IPS DF 6.9 (cell line): Measurements from ENCODE around the gene HBG2.

Source experiments
- DNase-seq: peaks from one replicate; pipeline ENCODE4 v3.0.0-alpha.2; 2013; ENCODE audit warnings: low read depth, low spot score
- H3K27ac ChIP-seq: one replicate; pipeline ENCODE4 v1.5.1; 2013; ENCODE audit warnings: low read length, control low read depth
- H3K27me3 ChIP-seq: 2 replicates; pipeline ENCODE4 v1.6.1; 2013; ENCODE audit warnings: mild to moderate bottlenecking, low read length; ENCODE audit not compliant: control insufficient read depth, insufficient read depth
- H3K36me3 ChIP-seq: 2 replicates; pipeline ENCODE4 v1.6.1; 2013; ENCODE audit warnings: low read length; ENCODE audit not compliant: control insufficient read depth, insufficient read depth
- H3K4me1 ChIP-seq: 2 replicates; pipeline ENCODE4 v1.6.1; 2013; ENCODE audit warnings: low read length; ENCODE audit not compliant: control insufficient read depth, insufficient read depth
- H3K4me3 ChIP-seq: 2 replicates; pipeline ENCODE4 v1.5.1; 2013; ENCODE audit warnings: mild to moderate bottlenecking, low read length
- H3K9me3 ChIP-seq: 2 replicates; pipeline ENCODE4 v1.6.1; 2013; ENCODE audit warnings: low read length, inconsistent platforms; ENCODE audit not compliant: control insufficient read depth, insufficient read depth
- WGBS: extraction: QIAGEN DNeasy Blood & Tissue Kit; methylation state at CpG from one replicate; pipeline ENCODE4 v1.1.7; 2013; ENCODE audit warnings: mixed read lengths, missing lambda C conversion rate; ENCODE audit not compliant: insufficient read length, insufficient coverage; 5-methylcytosine and 5-hydroxymethylcytosine counted together

Gene HBG2

DNA sequence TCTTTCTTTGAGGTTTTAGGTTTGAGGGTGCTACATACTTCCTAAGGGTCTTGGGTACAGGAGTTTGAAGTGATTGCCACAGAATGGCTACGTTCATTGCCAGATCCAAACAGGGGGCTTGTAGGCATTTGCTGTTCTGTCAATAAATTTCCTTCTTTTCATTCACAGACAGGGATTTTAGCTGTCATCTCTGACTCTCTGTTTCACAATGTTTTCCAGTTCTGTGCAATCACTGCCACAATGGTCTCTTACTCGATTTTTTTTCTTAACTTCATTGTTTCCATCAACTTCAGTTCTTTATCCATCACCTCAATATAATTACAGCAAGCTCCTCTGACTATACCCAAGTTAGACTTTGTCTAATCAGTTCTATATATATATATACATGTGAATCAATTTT, 14.1 kb downstream of the HBG2 start:
- 100% methylated on average over 1 of the region's 2 CpGs for WGBS
- H3K27me3 ChIP-seq: no peaks in the 10 kb centered on the region
- no peaks in the 10 kb centered on the region for H3K36me3 ChIP-seq
- H3K4me3 ChIP-seq: no peak overlapping the region
- no peak for DNase-seq
- no peaks in the 10 kb centered on the region for H3K9me3 ChIP-seq
- H3K4me1 ChIP-seq: no peaks in the 10 kb centered on the region
- no peak overlapping the region for H3K27ac ChIP-seq

DNA sequence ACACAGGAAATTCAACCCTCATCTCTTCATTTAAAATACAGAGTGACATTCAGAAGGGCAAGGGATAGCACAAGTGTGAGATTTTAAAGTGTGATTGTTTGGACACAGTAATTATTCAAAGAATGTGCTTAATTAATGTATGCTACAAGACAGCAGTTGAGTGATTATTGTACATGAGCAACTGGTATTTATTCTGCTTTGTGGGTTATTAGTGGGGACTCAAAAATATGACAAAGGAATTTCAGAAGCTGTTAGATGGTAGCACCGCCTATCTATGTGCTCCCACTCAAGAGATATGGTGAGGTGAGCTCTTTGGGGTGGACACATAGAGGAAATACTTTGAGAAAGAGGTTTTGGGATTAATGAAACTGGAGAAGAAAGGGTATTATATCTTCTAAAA, 14.5 kb downstream of the HBG2 start:
- DNase-seq: no peak
- Histone ChIP-seq H3K36me3 (no peaks in the 10 kb centered on the region), H3K27me3 (no peaks in the 10 kb centered on the region), H3K4me3 (no peak overlapping the region), H3K27ac (no peak overlapping the region), H3K9me3 (no peaks in the 10 kb centered on the region), H3K4me1 (no peaks in the 10 kb centered on the region)
- no CpG with 5 or more reads among the region's 1 CpG for WGBS

DNA sequence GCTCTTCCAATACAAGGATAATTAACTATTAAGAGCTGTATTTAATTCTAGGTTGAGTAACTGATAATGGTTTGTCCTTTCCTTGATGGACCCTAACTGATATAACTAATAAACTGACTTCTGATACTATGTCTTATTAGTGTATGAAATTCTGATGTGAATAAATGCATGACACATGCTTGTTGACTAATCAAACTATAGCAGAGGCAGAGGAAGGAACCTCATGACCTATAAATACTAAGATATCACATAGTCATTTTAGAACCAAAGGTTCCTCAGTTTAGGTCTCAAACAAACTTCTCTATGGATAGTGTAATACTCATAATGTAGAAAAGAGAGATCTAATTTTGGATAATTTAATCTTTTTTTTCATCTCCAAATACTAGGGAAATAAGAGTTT, 15.5 kb downstream of the HBG2 start:
- Histone ChIP-seq H3K27ac (no peak overlapping the region), H3K9me3 (no peaks in the 10 kb centered on the region), H3K27me3 (no peaks in the 10 kb centered on the region), H3K36me3 (no peaks in the 10 kb centered on the region), H3K4me3 (no peak overlapping the region), H3K4me1 (no peaks in the 10 kb centered on the region)
- DNase-seq: no peak

DNA sequence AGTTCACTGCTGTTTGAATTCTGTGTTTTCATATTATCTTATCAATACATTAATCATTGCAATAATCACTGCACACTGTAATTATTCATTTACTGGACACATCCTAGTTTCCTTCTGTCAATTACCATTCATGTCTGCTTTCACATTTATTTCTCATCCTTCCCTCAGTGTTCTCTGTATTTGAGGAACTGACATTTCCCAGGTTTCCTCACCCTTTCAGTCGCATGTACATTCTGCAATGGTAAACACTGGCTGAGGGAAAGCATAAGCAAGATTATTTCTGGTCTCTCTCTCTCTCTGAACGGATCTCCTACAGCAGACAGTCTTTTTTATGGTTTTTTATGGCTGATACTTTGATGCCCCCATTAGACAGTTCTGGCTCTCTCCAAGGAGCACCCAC, 16.1 kb downstream of the HBG2 start:
- H3K4me1 ChIP-seq: no peaks in the 10 kb centered on the region
- H3K9me3 ChIP-seq: no peaks in the 10 kb centered on the region
- no peak for DNase-seq
- H3K27ac ChIP-seq: no peak overlapping the region
- no peak overlapping the region for H3K4me3 ChIP-seq
- H3K36me3 ChIP-seq: no peaks in the 10 kb centered on the region
- WGBS: no CpG with 5 or more reads among the region's 2 CpGs
- no peaks in the 10 kb centered on the region for H3K27me3 ChIP-seq

DNA sequence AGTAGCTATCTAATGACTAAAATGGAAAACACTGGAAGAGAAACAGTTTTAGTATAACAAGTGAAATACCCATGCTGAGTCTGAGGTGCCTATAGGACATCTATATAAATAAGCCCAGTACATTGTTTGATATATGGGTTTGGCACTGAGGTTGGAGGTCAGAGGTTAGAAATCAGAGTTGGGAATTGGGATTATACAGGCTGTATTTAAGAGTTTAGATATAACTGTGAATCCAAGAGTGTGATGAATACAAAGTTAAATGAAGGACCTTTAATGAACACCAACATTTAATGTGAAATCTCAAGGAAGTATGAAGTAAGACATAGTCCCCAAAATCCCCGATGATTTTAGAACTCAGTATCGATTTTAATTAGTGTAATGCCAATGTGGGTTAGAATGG, 17.2 kb downstream of the HBG2 start:
- no peak overlapping the region for H3K4me3 ChIP-seq
- DNase-seq: no peak
- H3K27me3 ChIP-seq: no peaks in the 10 kb centered on the region
- H3K36me3 ChIP-seq: no peaks in the 10 kb centered on the region
- H3K4me1 ChIP-seq: no peaks in the 10 kb centered on the region
- no peaks in the 10 kb centered on the region for H3K9me3 ChIP-seq
- WGBS: no CpG with 5 or more reads among the region's 2 CpGs
- no peak overlapping the region for H3K27ac ChIP-seq

DNA sequence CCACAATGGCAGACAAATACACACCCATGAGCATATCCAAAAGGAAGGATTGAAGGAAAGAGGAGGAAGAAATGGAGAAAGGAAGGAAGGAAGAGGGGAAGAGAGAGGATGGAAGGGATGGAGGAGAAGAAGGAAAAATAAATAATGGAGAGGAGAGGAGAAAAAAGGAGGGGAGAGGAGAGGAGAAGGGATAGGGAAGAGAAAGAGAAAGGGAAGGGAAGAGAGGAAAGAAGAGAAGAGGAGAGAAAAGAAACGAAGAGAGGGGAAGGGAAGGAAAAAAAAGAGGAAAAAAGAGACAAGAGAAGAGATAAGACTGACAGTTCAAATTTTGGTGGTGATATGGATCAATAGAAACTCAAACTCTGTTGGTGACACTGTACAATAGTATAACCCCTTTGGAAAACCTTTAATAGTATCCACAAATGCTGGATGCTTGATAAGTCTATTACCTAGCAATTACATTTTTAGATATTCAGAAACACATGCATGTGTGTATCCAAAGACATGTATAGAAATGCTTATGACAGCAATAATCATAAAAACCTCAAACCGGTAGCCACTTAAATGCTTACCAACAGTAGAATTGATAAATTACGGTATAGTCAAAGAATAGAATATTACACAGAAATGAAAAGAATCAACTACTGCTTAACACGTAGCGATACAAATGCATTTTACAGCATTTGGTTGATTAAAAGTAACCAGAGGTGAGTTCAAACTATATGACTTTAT, 19.1 kb downstream of the HBG2 start:
- H3K27me3 ChIP-seq: no peaks in the 10 kb centered on the region
- no peak overlapping the region for H3K4me3 ChIP-seq
- H3K36me3 ChIP-seq: no peaks in the 10 kb centered on the region
- no peaks in the 10 kb centered on the region for H3K4me1 ChIP-seq
- no peaks in the 10 kb centered on the region for H3K9me3 ChIP-seq
- WGBS: no CpG with 5 or more reads among the region's 5 CpGs
- H3K27ac ChIP-seq: no peak overlapping the region
- no peak for DNase-seq

DNA sequence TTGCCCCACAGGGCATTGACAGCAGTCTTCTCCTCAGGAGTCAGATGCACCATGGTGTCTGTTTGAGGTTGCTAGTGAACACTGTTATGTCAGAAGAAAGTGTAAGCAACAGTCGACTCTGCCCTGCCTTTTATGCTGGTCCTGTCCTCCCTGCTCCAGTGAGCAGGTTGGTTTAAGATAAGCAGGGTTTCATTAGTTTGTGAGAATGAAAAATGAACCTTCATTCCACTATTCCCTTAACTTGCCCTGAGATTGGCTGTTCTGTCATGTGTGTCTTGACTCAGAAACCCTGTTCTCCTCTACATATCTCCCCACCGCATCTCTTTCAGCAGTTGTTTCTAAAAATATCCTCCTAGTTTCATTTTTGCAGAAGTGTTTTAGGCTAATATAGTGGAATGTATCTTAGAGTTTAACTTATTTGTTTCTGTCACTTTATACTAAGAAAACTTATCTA, 20.2 kb downstream of the HBG2 start, which contains the start of gene HBD:
HBD (minus strand) TSS at position 103 of the 454 bp plus-strand sequence; CDS start at position 53, 50 bp downstream.
- Histone ChIP-seq H3K4me3 (no peak within 1 kb of the TSS), H3K4me1 (no peaks in the 10 kb centered on the region), H3K9me3 (no peaks in the 10 kb centered on the region), H3K36me3 (no peaks in the 10 kb centered on the region), H3K27me3 (no peaks in the 10 kb centered on the region), H3K27ac (no peak within 1 kb of the TSS)
- DNase-seq: no peak
- WGBS: no CpG with 5 or more reads among the region's 2 CpGs

DNA sequence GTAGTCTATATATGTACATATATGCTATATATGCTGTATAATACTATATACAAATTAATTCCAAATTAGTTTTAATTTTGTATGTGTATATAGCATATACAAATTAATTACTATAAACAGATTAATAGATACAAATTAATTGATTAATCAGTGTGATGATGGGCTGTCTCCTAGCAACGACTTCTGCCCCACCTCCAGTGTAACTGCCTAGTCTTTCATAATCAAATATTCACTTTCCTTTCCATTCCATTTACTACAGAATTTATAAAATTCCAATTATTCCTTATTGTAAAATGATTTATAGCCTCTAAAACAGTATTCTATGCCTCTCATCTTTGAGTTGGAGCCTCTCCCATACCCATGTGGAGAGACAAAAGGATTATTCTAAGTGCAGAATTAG, 21.3 kb downstream of the HBG2 start:
- Histone ChIP-seq H3K4me1 (no peaks in the 10 kb centered on the region), H3K9me3 (no peaks in the 10 kb centered on the region), H3K27me3 (no peaks in the 10 kb centered on the region)

DNA sequence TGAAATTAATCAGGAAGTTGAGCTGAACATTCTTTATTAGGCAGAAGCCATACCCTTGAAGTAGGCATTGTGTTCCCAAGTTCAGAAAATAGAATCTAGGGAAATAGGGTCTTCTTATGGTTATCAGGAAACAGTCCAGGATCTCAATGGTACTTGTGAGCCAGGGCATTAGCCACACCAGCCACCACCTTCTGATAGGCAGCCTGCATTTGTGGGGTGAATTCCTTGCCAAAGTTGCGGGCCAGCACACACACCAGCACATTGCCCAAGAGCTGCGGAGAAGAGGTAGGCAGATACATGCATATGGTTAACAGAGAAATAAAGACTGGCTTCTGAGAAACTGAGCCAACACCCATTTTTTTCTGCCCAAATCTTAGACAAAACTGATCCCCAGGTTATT, 21.8 kb downstream of the HBG2 start:
- Histone ChIP-seq H3K9me3 (no peaks in the 10 kb centered on the region), H3K27me3 (no peaks in the 10 kb centered on the region), H3K4me1 (no peaks in the 10 kb centered on the region), H3K4me3 (no peak overlapping the region), H3K27ac (no peak overlapping the region), H3K36me3 (no peaks in the 10 kb centered on the region)
- no CpG with 5 or more reads among the region's 2 CpGs for WGBS
- DNase-seq: no peak

More for the DNA sequence above, 21.3 kb downstream of the HBG2 start:
- WGBS: no CpG with 5 or more reads among the region's 1 CpG
- Histone ChIP-seq H3K36me3 (no peaks in the 10 kb centered on the region), H3K4me3 (no peak overlapping the region), H3K27ac (no peak overlapping the region)
- DNase-seq: no peak

DNA sequence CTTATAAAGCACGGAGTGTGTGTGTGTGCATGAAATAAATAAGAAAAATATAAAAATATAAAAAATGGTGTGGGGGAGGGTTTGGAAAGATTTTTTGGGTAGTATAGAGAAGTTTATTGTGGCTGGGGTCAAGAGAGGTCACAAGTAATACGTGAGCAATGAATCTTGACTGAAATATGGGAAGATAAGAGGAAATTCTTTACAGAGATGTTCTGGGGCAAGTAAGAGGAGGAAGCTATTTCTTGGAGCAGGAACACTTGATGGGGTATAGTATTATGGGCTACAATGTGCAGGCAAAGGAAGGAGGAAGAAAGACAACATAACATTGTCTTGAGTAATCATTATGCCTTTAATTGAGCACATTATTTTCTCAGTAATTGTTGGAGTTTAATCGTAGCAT, 22.4 kb downstream of the HBG2 start:
- Histone ChIP-seq H3K27me3 (no peaks in the 10 kb centered on the region), H3K9me3 (no peaks in the 10 kb centered on the region), H3K36me3 (no peaks in the 10 kb centered on the region), H3K4me1 (no peaks in the 10 kb centered on the region), H3K4me3 (no peak overlapping the region), H3K27ac (no peak overlapping the region)
- no peak for DNase-seq
- WGBS: 100% methylated on average over 2 of the region's 3 CpGs

DNA sequence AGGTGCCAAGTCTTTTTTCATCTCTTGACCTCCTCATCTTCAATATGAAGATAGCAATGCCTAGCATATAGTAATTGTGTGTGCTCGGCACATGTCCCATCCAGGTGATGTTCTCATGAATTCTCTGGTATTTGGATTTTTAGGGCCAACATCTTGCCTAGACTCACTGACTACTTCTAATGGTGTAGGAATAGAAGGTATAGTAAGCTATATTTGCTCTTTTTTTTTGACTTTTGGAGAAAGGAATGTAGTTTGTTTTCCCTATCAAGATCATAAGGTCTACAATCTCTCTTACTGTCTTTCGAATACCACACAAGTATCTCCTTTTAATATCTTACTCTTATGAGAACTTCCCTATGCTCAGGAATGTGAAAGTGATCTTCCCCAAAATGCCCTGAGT, 23.5 kb downstream of the HBG2 start:
- Histone ChIP-seq H3K4me1 (no peaks in the 10 kb centered on the region), H3K36me3 (no peaks in the 10 kb centered on the region), H3K9me3 (no peaks in the 10 kb centered on the region), H3K4me3 (no peak overlapping the region), H3K27me3 (no peaks in the 10 kb centered on the region), H3K27ac (no peak overlapping the region)
- no peak for DNase-seq
- WGBS: no CpG with 5 or more reads among the region's 2 CpGs
